H1 (cell line): ENCODE results near the gene COL11A2. TPM values are rescaled to one million over a fixed set of nuclear protein-coding genes. Genes with fewer than 3 reads are reported as not detected.

ENCODE experiments used
- CTCF ChIA-PET: fragments of 300-600 bp; sonication (Branson Sonifier 250); formaldehyde crosslinking; loops from one replicate; lab custom pipeline; 2021; ENCODE audit not compliant: partially characterized antibody; lab: Charles Lee
- POLR2A ChIA-PET: fragments of 300-600 bp; sonication (Branson Sonifier 250); formaldehyde crosslinking; loops from one replicate; lab custom pipeline; 2021; ENCODE audit warnings: inconsistent platforms; ENCODE audit not compliant: partially characterized antibody; lab: Charles Lee
- DNase-seq, 2 experiments: peaks; one replicate each; pipeline versions ENCODE4 v3.0.0 to v3.0.0-alpha.2; 2010 to 2022; ENCODE audit warnings: low spot score in 2 of 2, low read depth in 1 of 2, mixed read lengths in 1 of 2
- FAIRE-seq: peaks from 2 replicates; lab custom pipeline; 2011; peaks lifted over from hg19 to GRCh38; lab: Jason Lieb, UNC
- H2AFZ ChIP-seq: 2 replicates; pipeline ENCODE4 v1.8.1; 2012; ENCODE audit warnings: low read length, inconsistent platforms
- H2AK5ac ChIP-seq: 2 replicates; pipeline ENCODE4 v1.6.1; 2013; ENCODE audit warnings: low read depth, low read length
- H2BK120ac ChIP-seq: replicated peaks from 2 replicates; pipeline ENCODE3; 2013; ENCODE audit warnings: low read depth, low read length, inconsistent platforms
- H2BK12ac ChIP-seq: 2 replicates; pipeline ENCODE4 v1.6.1; 2013; ENCODE audit warnings: low read depth, low read length
- H2BK15ac ChIP-seq: 2 replicates; pipeline ENCODE4 v1.6.1; 2013; ENCODE audit warnings: low read length
- H2BK20ac ChIP-seq: 2 replicates; pipeline ENCODE4 v1.6.1; 2013; ENCODE audit warnings: low read length
- H2BK5ac ChIP-seq: 2 replicates; pipeline ENCODE4 v1.6.1; 2013; ENCODE audit warnings: low read depth, low read length
- H3K14ac ChIP-seq: 2 replicates; pipeline ENCODE4 v1.6.1; 2013; ENCODE audit warnings: inconsistent platforms; ENCODE audit not compliant: insufficient read length
- H3K18ac ChIP-seq: 2 replicates; pipeline ENCODE4 v1.6.1; 2013; ENCODE audit warnings: low read length; ENCODE audit errors: extremely low read depth
- H3K23ac ChIP-seq: 2 replicates; pipeline ENCODE4 v1.6.1; 2013; ENCODE audit warnings: inconsistent platforms; ENCODE audit not compliant: insufficient read length
- H3K23me2 ChIP-seq: 2 replicates; pipeline ENCODE4 v1.6.1; 2013; ENCODE audit warnings: low read depth, low read length
- H3K27ac ChIP-seq: 2 replicates; pipeline ENCODE4 v1.6.1; 2011; ENCODE audit warnings: low read depth, low read length, inconsistent platforms
- H3K27me3 ChIP-seq, 4 experiments: replicated peaks in 1 of 4; 1 replicate in 1 of 4; 2 replicates in 3 of 4; pipeline versions ENCODE4 v1.6.1 to v1.8.1; 2011 to 2013; ENCODE audit warnings: low read length in 3 of 4, mild to moderate bottlenecking in 3 of 4, inconsistent platforms in 2 of 4, mixed read lengths in 2 of 4, moderate library complexity in 1 of 4; ENCODE audit not compliant: control insufficient read depth in 3 of 4, insufficient read depth in 3 of 4; ENCODE audit errors: extremely low read depth in 1 of 4
- H3K36me3 ChIP-seq, 4 experiments: 2 replicates each; pipeline versions ENCODE4 v1.6.1 to v1.8.1; 2011 to 2013; ENCODE audit warnings: mild to moderate bottlenecking in 4 of 4, low read length in 3 of 4, moderate library complexity in 2 of 4, control low read depth in 1 of 4, inconsistent platforms in 1 of 4; ENCODE audit not compliant: insufficient read depth in 4 of 4, control insufficient read depth in 2 of 4
- H3K4ac ChIP-seq: replicated peaks from 2 replicates; pipeline ENCODE3; 2013; ENCODE audit warnings: low read length, low read depth, mixed read lengths, inconsistent platforms; ENCODE audit not compliant: insufficient read length
- H3K4me1 ChIP-seq, 4 experiments: replicated peaks in 1 of 4; 1 replicate in 1 of 4; 2 replicates in 3 of 4; pipeline versions ENCODE4 v1.6.1 to v1.8.1; 2011 to 2013; ENCODE audit warnings: low read length in 3 of 4, inconsistent platforms in 2 of 4, mixed read lengths in 1 of 4; ENCODE audit not compliant: insufficient read depth in 4 of 4, control insufficient read depth in 3 of 4
- H3K4me2 ChIP-seq, 2 experiments: 2 replicates each; pipeline versions ENCODE4 v1.6.1 to v1.8.1; 2011 to 2013; ENCODE audit warnings: low read depth in 2 of 2, low read length in 2 of 2, control low read depth in 1 of 2, inconsistent platforms in 1 of 2, mild to moderate bottlenecking in 1 of 2; ENCODE audit not compliant: insufficient read depth in 1 of 2
- H3K4me3 ChIP-seq, 4 experiments: fragments of 200-600, 300-600 bp in 1 of 4; sonication (generic), shearing (Covaris generic), sonication (Bioruptor Twin) in 1 of 4; 2 replicates each; pipeline versions ENCODE4 v1.5.1 to v1.8.1; 2011 to 2016; ENCODE audit warnings: low read length in 4 of 4, low read depth in 3 of 4, control low read depth in 2 of 4, inconsistent platforms in 2 of 4, mild to moderate bottlenecking in 2 of 4, mixed read lengths in 1 of 4, moderate library complexity in 1 of 4; ENCODE audit not compliant: insufficient read depth in 2 of 4; ENCODE audit errors: extremely low read depth in 1 of 4
- H3K56ac ChIP-seq: replicated peaks from 2 replicates; pipeline ENCODE3; 2013; ENCODE audit warnings: low read depth, mild to moderate bottlenecking, mixed read lengths, low read length, inconsistent platforms; ENCODE audit not compliant: insufficient read length
- H3K79me1 ChIP-seq: 2 replicates; pipeline ENCODE4 v1.6.1; 2013; ENCODE audit warnings: low read depth, low read length, control low read depth
- H3K79me2 ChIP-seq, 2 experiments: 2 replicates each; pipeline versions ENCODE4 v1.6.1 to v1.8.1; 2012 to 2013; ENCODE audit warnings: low read length in 2 of 2, mild to moderate bottlenecking in 2 of 2, inconsistent platforms in 1 of 2; ENCODE audit not compliant: insufficient read depth in 2 of 2, control insufficient read depth in 1 of 2
- H3K9ac ChIP-seq, 4 experiments: replicated peaks in 1 of 4; 1 replicate in 1 of 4; 2 replicates in 3 of 4; pipeline versions ENCODE4 v1.6.1 to v1.8.1; 2011 to 2013; ENCODE audit warnings: low read depth in 3 of 4, low read length in 3 of 4, control low read depth in 2 of 4, mild to moderate bottlenecking in 2 of 4, moderate library complexity in 2 of 4, inconsistent platforms in 1 of 4; ENCODE audit errors: extremely low read depth in 1 of 4
- H3K9me3 ChIP-seq, 2 experiments: 2 replicates each; pipeline versions ENCODE4 v1.6.1 to v1.8.1; 2012 to 2013; ENCODE audit warnings: mild to moderate bottlenecking in 2 of 2, moderate library complexity in 2 of 2, control low read depth in 1 of 2, inconsistent platforms in 1 of 2, low read depth in 1 of 2, low read length in 1 of 2, mixed read lengths in 1 of 2; ENCODE audit not compliant: insufficient read depth in 2 of 2
- H4K20me1 ChIP-seq, 2 experiments: replicated peaks in 1 of 2; 2 replicates each; pipeline versions ENCODE3 to v1.8.1; 2011 to 2013; ENCODE audit warnings: inconsistent platforms in 2 of 2, low read length in 2 of 2, mild to moderate bottlenecking in 1 of 2; ENCODE audit not compliant: insufficient read depth in 2 of 2, control insufficient read depth in 1 of 2
- H4K5ac ChIP-seq: 2 replicates; pipeline ENCODE4 v1.6.1; 2013; ENCODE audit warnings: low read length, low read depth, mixed read lengths, inconsistent platforms; ENCODE audit not compliant: insufficient read length
- H4K8ac ChIP-seq: 2 replicates; pipeline ENCODE4 v1.8.0; 2013; ENCODE audit warnings: mild to moderate bottlenecking, moderate library complexity, low read length, inconsistent platforms; ENCODE audit not compliant: insufficient read depth; ENCODE audit errors: extremely low read depth
- H4K91ac ChIP-seq: replicated peaks from 2 replicates; pipeline ENCODE3; 2013; ENCODE audit warnings: low read length, mixed read lengths, inconsistent platforms; ENCODE audit not compliant: insufficient read length
- CBX5 ChIP-seq: fragments of 300-800, 300-1000 bp; sonication (generic); IDR thresholded peaks from 2 replicates; pipeline ENCODE4 v1.7.1; 2016; ENCODE audit warnings: antibody characterized with exemption, low read length, low read depth
- FOSL1 ChIP-seq: IDR thresholded peaks from 2 replicates; pipeline ENCODE4 v1.6.1; 2011; ENCODE audit warnings: mild to moderate bottlenecking, low read depth, low read length, moderate library complexity; ENCODE audit not compliant: insufficient read depth
- KDM4A ChIP-seq: IDR thresholded peaks from one replicate; pipeline ENCODE4 v1.7.1; 2012; ENCODE audit warnings: low read depth, mild to moderate bottlenecking, moderate library complexity, low read length, inconsistent platforms; ENCODE audit not compliant: severe bottlenecking
- POLR2A ChIP-seq, 2 experiments: IDR thresholded peaks; 1 replicate in 1 of 2; 2 replicates in 1 of 2; pipeline ENCODE4 v1.6.1; 2011; ENCODE audit warnings: low read depth in 2 of 2, low read length in 2 of 2, mild to moderate bottlenecking in 2 of 2; ENCODE audit errors: control extremely low read depth in 1 of 2
- POLR2AphosphoS5 ChIP-seq: IDR thresholded peaks from 2 replicates; pipeline ENCODE4 v1.6.1; 2011; ENCODE audit warnings: low read depth, low read length
- RFX5 ChIP-seq: IDR thresholded peaks from 2 replicates; pipeline ENCODE4 v1.6.1; 2011; ENCODE audit warnings: low read depth, low read length, improper control_type of control experiment, borderline replicate concordance
- RXRA ChIP-seq: IDR thresholded peaks from 2 replicates; pipeline ENCODE4 v1.6.1; 2011; ENCODE audit warnings: low read depth, mild to moderate bottlenecking, low read length, moderate library complexity; ENCODE audit not compliant: insufficient read depth
- SIN3A ChIP-seq, 2 experiments: IDR thresholded peaks in 1 of 2; conservative IDR thresholded peaks in 1 of 2; 2 replicates each; pipeline ENCODE4 v1.6.1; 2011 to 2012; ENCODE audit warnings: low read length in 2 of 2, improper control_type of control experiment in 1 of 2, low read depth in 1 of 2, mild to moderate bottlenecking in 1 of 2
- TAF7 ChIP-seq: optimal IDR thresholded peaks from 2 replicates; pipeline ENCODE3; 2011; ENCODE audit warnings: low read depth, mild to moderate bottlenecking, inconsistent platforms, low read length, moderate library complexity, borderline replicate concordance
- WGBS, 2 experiments: shearing (Covaris generic) in 1 of 2; methylation state at CpG; one replicate each; pipeline versions ENCODE4 v1.1.6 to v1.1.7; 2013 to 2015; ENCODE audit warnings: low lambda C conversion rate in 2 of 2, mixed read lengths in 2 of 2, inconsistent platforms in 1 of 2, low coverage in 1 of 2, missing lambda C conversion rate in 1 of 2; ENCODE audit not compliant: insufficient replicate concordance in 2 of 2, insufficient coverage in 1 of 2, insufficient read length in 1 of 2; ENCODE audit errors: extremely low coverage in 1 of 2, missing lambda C conversion rate in 1 of 2; 5-methylcytosine and 5-hydroxymethylcytosine counted together
- polyA plus RNA-seq, 7 experiments: library from polyadenylated mRNA; depleted of rRNA in 3 of 7; stranded (reverse) in 5 of 7; unstranded in 2 of 7; fragments of >200 nt in 5 of 7; fragments of 200-250 nt in 2 of 7; gene quantifications; 1 replicate in 5 of 7; 2 replicates in 1 of 7; 4 replicates in 1 of 7; pipeline versions ENCODE4 v1.2.1 to v1.2.3, GENCODE V29; 2011 to 2013; ENCODE audit warnings: missing spikeins in 2 of 7, mixed read lengths in 2 of 7
- total RNA-seq: library from RNA; stranded (reverse); fragmentation: NEBNext Ultra II Directional; extraction: Animal tissue kit (Norgen Biotek cat#: 25700); gene quantifications from 2 replicates; pipeline ENCODE4 v1.2.1, GENCODE V29; 2021
- TF ChIP-seq, protein P1 (sequence below): IDR thresholded peaks from 2 replicates; pipeline ENCODE4 v1.6.1; 2012; ENCODE audit warnings: low read length, inconsistent platforms

The COL11A2 gene
- total and polyA plus RNA-seq, 2 of the 8 experiments (the other 6 are each of a cell fraction or from before 2014, with no cell fraction given) = 2.8 to 3.8 TPM

DNA sequence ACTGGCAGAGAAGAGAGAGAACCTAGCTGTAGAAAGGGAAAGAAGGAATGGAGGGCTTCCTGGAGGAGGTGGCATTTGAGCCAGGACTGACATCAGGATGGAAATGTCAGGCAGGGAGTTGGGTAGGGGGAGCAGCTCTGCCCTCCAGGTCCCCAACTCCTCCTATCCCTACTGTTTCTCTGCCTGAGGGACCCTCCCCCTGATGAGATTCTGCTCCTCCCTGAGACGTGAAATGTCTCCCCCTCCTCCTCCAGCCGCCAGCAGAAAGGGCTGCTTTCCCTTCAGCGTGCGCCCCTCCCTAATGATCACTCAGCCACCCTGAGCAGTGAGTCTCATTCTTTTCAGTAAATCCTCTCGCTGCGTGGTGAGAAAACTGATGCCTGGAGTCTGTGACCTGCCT, 75.8 kb downstream of the COL11A2 start:
- DNase-seq = peak; percentile 46 to 70
- peak overlapping the region; percentile 80 to 97 for H3K4me2 ChIP-seq
- POLR2A ChIA-PET = interaction anchor here (0.6 to 6.6 kb wide), 25 partner anchors 9 to 162 kb away, joined by 3 to 113 read pairs (median 8); partner anchors contain the start of genes B3GALT4, BRD2, HLA-DOA and HLA-DPA1
- peak; percentile 52 to 79; a peak in 2 of 4 replicates for TF ChIP-seq SIN3A (conservative IDR thresholded peaks at IDR 0.05 in 1 of 2, IDR thresholded peaks at IDR 0.05 in 1 of 2; ENCODE audit: low read depth in 1 of 2, low read length in 2 of 2)
- TF ChIP-seq RXRA = no peak
- TF ChIP-seq, protein P1, sequence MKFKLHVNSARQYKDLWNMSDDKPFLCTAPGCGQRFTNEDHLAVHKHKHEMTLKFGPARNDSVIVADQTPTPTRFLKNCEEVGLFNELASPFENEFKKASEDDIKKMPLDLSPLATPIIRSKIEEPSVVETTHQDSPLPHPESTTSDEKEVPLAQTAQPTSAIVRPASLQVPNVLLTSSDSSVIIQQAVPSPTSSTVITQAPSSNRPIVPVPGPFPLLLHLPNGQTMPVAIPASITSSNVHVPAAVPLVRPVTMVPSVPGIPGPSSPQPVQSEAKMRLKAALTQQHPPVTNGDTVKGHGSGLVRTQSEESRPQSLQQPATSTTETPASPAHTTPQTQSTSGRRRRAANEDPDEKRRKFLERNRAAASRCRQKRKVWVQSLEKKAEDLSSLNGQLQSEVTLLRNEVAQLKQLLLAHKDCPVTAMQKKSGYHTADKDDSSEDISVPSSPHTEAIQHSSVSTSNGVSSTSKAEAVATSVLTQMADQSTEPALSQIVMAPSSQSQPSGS = 0 out of 2 replicates have a peak, but pooled peaks have one; percentile 60
- TF ChIP-seq POLR2AphosphoS5 = 0 out of 2 replicates have a peak, but pooled peaks have one; percentile 69
- no peak for TF ChIP-seq CBX5
- no peak for TF ChIP-seq FOSL1
- no peak for TF ChIP-seq TAF7
- peak in 1 of 2 experiments; percentile 31; a peak in 1 of 3 replicates for TF ChIP-seq POLR2A (IDR thresholded peaks at IDR 0.05; ENCODE audit: control extremely low read depth in 1 of 2, low read depth in 2 of 2, low read length in 2 of 2)
- TF ChIP-seq KDM4A = no peak
- no peak for TF ChIP-seq RFX5

More for the DNA sequence above, 75.8 kb downstream of the COL11A2 start:
- Histone ChIP-seq H2BK120ac (peak overlapping the region; percentile 27), H2BK15ac (peak overlapping the region; percentile 95; the same call in 1 of the 2 replicates), H3K14ac (no peak overlapping the region), H3K4me1 (peaks cover 2 to 21% (median 9%) of the 10 kb centered on the region in 4 experiments; a peak in 6 of 7 replicates), H4K20me1 (no peaks in the 10 kb centered on the region), H3K18ac (peak overlapping the region; percentile 91), H3K79me1 (no peaks in the 10 kb centered on the region), H4K5ac (peak overlapping the region; percentile 7), H3K56ac (peak overlapping the region; percentile 96), H4K91ac (peak overlapping the region; percentile 6), H2BK5ac (peak overlapping the region; percentile 100), H3K4me3 (peak overlapping the region; percentile 82 to 96 (median 92)), H3K36me3 (no peaks in the 10 kb centered on the region), H3K23ac (no peak overlapping the region), H3K27ac (peak overlapping the region; percentile 98), H2BK12ac (peak overlapping the region; percentile 98), H2BK20ac (peak overlapping the region; percentile 2; the same call in 1 of the 2 replicates), H3K23me2 (peaks cover 10% of the 10 kb centered on the region), H2AK5ac (no peak overlapping the region; the same call in 1 of the 2 replicates), H2AFZ (no peak overlapping the region), H4K8ac (no peak overlapping the region), H3K4ac (peak overlapping the region; percentile 8), H3K9me3 (no peaks in the 10 kb centered on the region), H3K27me3 (no peaks in the 10 kb centered on the region), H3K9ac (peak overlapping the region in 3 of 4 experiments; percentile 79 to 97 (median 93); a peak in 6 of 7 replicates), H3K79me2 (peaks cover 11 to 33% of the 10 kb centered on the region in 2 experiments; a peak in 3 of 4 replicates)
- CTCF ChIA-PET = interaction anchor here (0.7 to 2.9 kb wide), 13 partner anchors 8 to 116 kb away, joined by 3 to 13 read pairs (median 5); no protein-coding TSS in a partner anchor
- WGBS, 2 experiments = 2% methylated on average over 6 of the region's 6 CpGs; no CpG with 5 or more reads in 1 of the 2 experiments
- no peak for FAIRE-seq
